Measurements from ENCODE around the gene PRKAR1B.

GRCh38 chr7:519484-520390 is 207.3 kb downstream of the PRKAR1B start, which contains the start of gene PDGFA:
- TF ChIP-seq SP2 (tag by site-specific recombination; IDR thresholded peaks at IDR 0.05) (no peak; the same call in 1 of the 2 replicates), ZSCAN5A (tag by site-specific recombination; IDR thresholded peaks at IDR 0.05) (no peak), ZNF76 (tag by site-specific recombination; IDR thresholded peaks at IDR 0.05; ENCODE audit: borderline replicate concordance, low read depth) (no peak), GLI4 (tag by site-specific recombination; IDR thresholded peaks at IDR 0.05) (no peak), ZNF311 (tag by site-specific recombination; IDR thresholded peaks at IDR 0.05; ENCODE audit: borderline replicate concordance) (no peak)
